Loucy (cell line): ENCODE measurements around the gene RCAN3.

Experiments
- EZH2phosphoT487 ChIP-seq: fragments of 200-600 bp; IDR thresholded peaks from 2 replicates; pipeline ENCODE4 v1.6.1; 2018; ENCODE audit warnings: antibody characterized with exemption, mild to moderate bottlenecking, moderate library complexity, borderline replicate concordance
- TF ChIP-seq, protein P1 (sequence below): fragments of 200-600 bp; sonication (generic); conservative IDR thresholded peaks from 2 replicates; pipeline ENCODE4 v1.5.1; 2014; ENCODE audit warnings: mild to moderate bottlenecking, antibody characterized with exemption, low read length

DNA sequence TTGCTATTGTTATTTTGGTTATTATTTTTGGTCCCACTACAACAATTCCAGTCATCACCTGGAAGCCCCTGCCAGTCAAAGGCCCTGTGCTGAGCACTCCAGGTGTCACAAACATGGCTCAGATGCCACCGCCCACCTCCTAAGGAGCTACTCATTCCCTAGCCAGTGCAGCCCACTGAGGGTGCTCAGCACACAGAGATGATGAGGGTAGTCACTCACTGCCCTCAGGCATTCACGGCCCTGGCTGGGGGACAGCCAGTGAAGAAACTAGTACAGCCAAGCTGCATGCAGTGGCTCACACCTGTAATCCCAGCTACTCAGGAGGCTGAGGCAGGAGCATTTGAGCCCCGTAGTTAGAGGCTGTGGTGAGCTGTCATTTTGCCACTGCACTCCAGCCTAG lies 44.8 kb upstream of the RCAN3 start:
- TF ChIP-seq, protein P1, sequence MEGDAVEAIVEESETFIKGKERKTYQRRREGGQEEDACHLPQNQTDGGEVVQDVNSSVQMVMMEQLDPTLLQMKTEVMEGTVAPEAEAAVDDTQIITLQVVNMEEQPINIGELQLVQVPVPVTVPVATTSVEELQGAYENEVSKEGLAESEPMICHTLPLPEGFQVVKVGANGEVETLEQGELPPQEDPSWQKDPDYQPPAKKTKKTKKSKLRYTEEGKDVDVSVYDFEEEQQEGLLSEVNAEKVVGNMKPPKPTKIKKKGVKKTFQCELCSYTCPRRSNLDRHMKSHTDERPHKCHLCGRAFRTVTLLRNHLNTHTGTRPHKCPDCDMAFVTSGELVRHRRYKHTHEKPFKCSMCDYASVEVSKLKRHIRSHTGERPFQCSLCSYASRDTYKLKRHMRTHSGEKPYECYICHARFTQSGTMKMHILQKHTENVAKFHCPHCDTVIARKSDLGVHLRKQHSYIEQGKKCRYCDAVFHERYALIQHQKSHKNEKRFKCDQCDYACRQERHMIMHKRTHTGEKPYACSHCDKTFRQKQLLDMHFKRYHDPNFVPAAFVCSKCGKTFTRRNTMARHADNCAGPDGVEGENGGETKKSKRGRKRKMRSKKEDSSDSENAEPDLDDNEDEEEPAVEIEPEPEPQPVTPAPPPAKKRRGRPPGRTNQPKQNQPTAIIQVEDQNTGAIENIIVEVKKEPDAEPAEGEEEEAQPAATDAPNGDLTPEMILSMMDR, result no peak
- no peak for TF ChIP-seq EZH2phosphoT487
